ENCODE results near the gene DZIP1L. TPM values are rescaled to one million over a fixed set of nuclear protein-coding genes. Genes with fewer than 3 reads are reported as not detected.

DZIP1L gene
- total and polyA plus RNA-seq, 4 donors = 1.3 to 48.3 (median 18.4) TPM

DNA sequence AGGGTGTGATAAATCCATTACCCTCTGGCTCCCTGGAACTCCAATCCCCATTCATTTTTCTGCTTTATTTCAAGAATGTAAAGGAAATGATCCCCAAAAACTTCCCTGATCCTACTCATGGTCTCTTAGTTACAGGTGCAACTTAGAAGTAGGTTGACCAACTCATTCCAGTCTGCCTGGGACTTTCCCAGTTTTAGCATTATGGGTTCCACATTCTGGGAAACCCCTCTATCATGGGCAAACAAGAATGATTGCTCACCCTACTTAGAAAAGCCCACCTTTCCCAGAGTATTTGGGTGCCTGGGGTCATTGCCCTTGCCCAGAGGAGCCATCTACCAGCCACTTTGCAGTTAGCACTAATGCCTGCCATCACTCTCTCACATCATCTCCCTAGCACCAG is 89.9 kb downstream of the DZIP1L start:
- ATAC-seq (ENCODE audit: low FRiP score) = no peak

DNA sequence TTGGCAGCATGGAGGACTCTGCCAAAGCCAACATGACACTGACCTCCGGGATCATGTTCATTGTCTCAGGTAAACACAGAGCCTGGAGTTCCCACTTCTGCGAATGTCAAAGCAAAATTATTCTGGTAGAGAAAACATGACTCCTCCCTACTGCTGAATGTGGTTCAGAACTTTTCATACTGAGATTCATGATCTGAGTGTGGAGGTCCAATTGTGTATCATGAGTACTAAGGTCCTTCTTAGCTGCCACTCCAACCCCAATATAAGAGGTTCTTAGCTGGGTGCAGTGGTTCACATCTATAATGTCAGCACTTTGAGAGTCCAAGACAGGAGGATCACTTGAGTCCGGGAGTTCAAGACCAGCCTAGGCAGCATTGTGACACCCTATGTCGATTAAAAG is 91.7 kb downstream of the DZIP1L start:
- WGBS, 2 donors = 97 to 98% methylated on average over 4 of the region's 4 CpGs
- DNase-seq (no peak), ATAC-seq (ENCODE audit: low FRiP score) (no peak)
- H3K27me3 ChIP-seq (ENCODE audit: control insufficient read depth in 1 of 2, insufficient read depth in 2 of 2, low read length in 1 of 2) = no peaks in the 10 kb centered on the region
- peaks cover 0 to 3% of the 10 kb centered on the region in 2 donors for H3K36me3 ChIP-seq (ENCODE audit: control insufficient read depth in 1 of 2, insufficient read depth in 2 of 2, low read length in 1 of 2)
- H3K27ac ChIP-seq (ENCODE audit: low read depth in 1 of 2, low read length in 2 of 2) = no peak overlapping the region
- H3K4me1 ChIP-seq (ENCODE audit: control insufficient read depth in 1 of 2, insufficient read depth in 2 of 2, low read length in 2 of 2) = no peaks in the 10 kb centered on the region
- H3K9me3 ChIP-seq (ENCODE audit: control insufficient read depth, low read length) = no peaks in the 10 kb centered on the region
- H3K4me3 ChIP-seq (ENCODE audit: low read length in 2 of 2) = no peak overlapping the region
- intact Hi-C loops (cut with DNase I) = no loop called here

More for the DNA sequence above, 89.9 kb downstream of the DZIP1L start:
- Histone ChIP-seq H3K4me1 (ENCODE audit: control insufficient read depth in 1 of 2, insufficient read depth in 2 of 2, low read length in 2 of 2) (no peaks in the 10 kb centered on the region), H3K9me3 (ENCODE audit: control insufficient read depth, low read length) (no peaks in the 10 kb centered on the region), H3K27ac (ENCODE audit: low read depth in 1 of 2, low read length in 2 of 2) (no peak overlapping the region), H3K4me3 (ENCODE audit: low read length in 2 of 2) (no peak overlapping the region), H3K27me3 (ENCODE audit: control insufficient read depth in 1 of 2, insufficient read depth in 2 of 2, low read length in 1 of 2) (no peaks in the 10 kb centered on the region), H3K36me3 (ENCODE audit: control insufficient read depth in 1 of 2, insufficient read depth in 2 of 2, low read length in 1 of 2) (peaks cover under 1 to 3% of the 10 kb centered on the region in 2 donors)
- intact Hi-C loops (cut with DNase I) = no loop called here
- no peak for DNase-seq

- WGBS, 2 donors = 91 to 94% methylated on average over 3 of the region's 3 CpGs
- Histone ChIP-seq H3K36me3 (ENCODE audit: control insufficient read depth in 1 of 2, insufficient read depth in 2 of 2, low read length in 1 of 2) (peaks cover 0 to 3% of the 10 kb centered on the region in 2 donors), H3K27ac (ENCODE audit: low read depth in 1 of 2, low read length in 2 of 2) (no peak overlapping the region), H3K4me1 (ENCODE audit: control insufficient read depth in 1 of 2, insufficient read depth in 2 of 2, low read length in 2 of 2) (no peaks in the 10 kb centered on the region), H3K9me3 (ENCODE audit: control insufficient read depth, low read length) (no peaks in the 10 kb centered on the region), H3K27me3 (ENCODE audit: control insufficient read depth in 1 of 2, insufficient read depth in 2 of 2, low read length in 1 of 2) (no peaks in the 10 kb centered on the region), H3K4me3 (ENCODE audit: low read length in 2 of 2) (no peak overlapping the region)
- DNase-seq = no peak
- ATAC-seq (ENCODE audit: low FRiP score) = no peak
- intact Hi-C loops (cut with DNase I) = no loop called here
Measured at GRCh38 chr3:138019281-138020069, 95.9 kb downstream of the DZIP1L start.

- Histone ChIP-seq H3K4me1 (ENCODE audit: control insufficient read depth in 1 of 2, insufficient read depth in 2 of 2, low read length in 2 of 2) (no peaks in the 10 kb centered on the region), H3K27ac (ENCODE audit: low read depth in 1 of 2, low read length in 2 of 2) (no peak overlapping the region), H3K27me3 (ENCODE audit: control insufficient read depth in 1 of 2, insufficient read depth in 2 of 2, low read length in 1 of 2) (no peaks in the 10 kb centered on the region), H3K9me3 (ENCODE audit: control insufficient read depth, low read length) (no peaks in the 10 kb centered on the region), H3K36me3 (ENCODE audit: control insufficient read depth in 1 of 2, insufficient read depth in 2 of 2, low read length in 1 of 2) (peaks cover 0 to 2% of the 10 kb centered on the region in 2 donors), H3K4me3 (ENCODE audit: low read length in 2 of 2) (no peak overlapping the region)
- DNase-seq = no peak
- 88 to 91% methylated on average over 2 of the region's 2 CpGs for WGBS, 2 donors
- intact Hi-C loops (cut with DNase I) = no loop called here
- ATAC-seq (ENCODE audit: low FRiP score) = no peak
Measured at GRCh38 chr3:138016065-138016464, 99.3 kb downstream of the DZIP1L start.

DNA sequence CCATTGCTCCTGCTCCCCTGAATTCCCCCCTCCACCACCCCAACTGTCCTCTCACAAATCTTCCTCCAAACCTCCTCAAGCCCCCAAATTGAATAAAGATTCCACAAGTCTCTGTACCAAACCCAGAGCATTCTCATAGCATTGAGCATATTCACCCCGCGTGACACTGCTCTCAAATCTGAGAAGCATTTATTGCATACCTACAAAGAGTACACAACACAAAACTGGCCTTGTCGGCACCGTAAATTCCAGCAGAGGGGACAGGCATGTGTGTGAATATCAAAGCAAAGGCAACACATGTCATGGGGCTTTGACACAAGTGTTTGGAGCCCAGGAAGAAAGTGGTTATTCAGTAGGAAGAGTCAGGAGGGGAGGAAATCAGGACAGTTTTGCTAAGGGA is 102.9 kb downstream of the DZIP1L start:
- no peak overlapping the region for H3K4me3 ChIP-seq (ENCODE audit: low read length in 2 of 2)
- 94% methylated on average over 4 of the region's 4 CpGs for WGBS, 2 donors
- intact Hi-C loops (cut with DNase I) = no loop called here
- H3K27ac ChIP-seq (ENCODE audit: low read depth in 1 of 2, low read length in 2 of 2) = no peak overlapping the region
- DNase-seq (no peak), ATAC-seq (ENCODE audit: low FRiP score) (no peak)
- H3K27me3 ChIP-seq (ENCODE audit: control insufficient read depth in 1 of 2, insufficient read depth in 2 of 2, low read length in 1 of 2) = no peaks in the 10 kb centered on the region
- H3K9me3 ChIP-seq (ENCODE audit: control insufficient read depth, low read length) = no peaks in the 10 kb centered on the region
- H3K4me1 ChIP-seq (ENCODE audit: control insufficient read depth in 1 of 2, insufficient read depth in 2 of 2, low read length in 2 of 2) = no peaks in the 10 kb centered on the region
- H3K36me3 ChIP-seq (ENCODE audit: control insufficient read depth in 1 of 2, insufficient read depth in 2 of 2, low read length in 1 of 2) = peaks cover 0 to 2% of the 10 kb centered on the region in 2 donors

Other genes with a start within 250 kb of the DZIP1L start
- gene CLDN18, start 105.4 kb downstream of the DZIP1L start, total RNA-seq = not detected
- gene CLDN18, start 105.4 kb downstream of the DZIP1L start, polyA plus RNA-seq = under 1 TPM; 0.20 to 0.50 TPM
- not detected for gene A4GNT, start 16.8 kb upstream of the DZIP1L start, total RNA-seq
- not detected for gene A4GNT, start 16.8 kb upstream of the DZIP1L start, polyA plus RNA-seq
- 10 to 100 TPM; 11.1 to 15.3 TPM for gene DBR1, start 59.3 kb upstream of the DZIP1L start, total RNA-seq
- gene DBR1, start 59.3 kb upstream of the DZIP1L start, polyA plus RNA-seq = 1 to 10 TPM; 5.5 to 9.9 TPM
- gene ARMC8, start 71.7 kb upstream of the DZIP1L start, total RNA-seq = 10 to 100 TPM; 52.6 to 59.7 TPM
- 10 to 100 TPM; 18.2 to 30.4 TPM for gene ARMC8, start 71.7 kb upstream of the DZIP1L start, polyA plus RNA-seq
- gene NME9, start 214.2 kb upstream of the DZIP1L start, total RNA-seq = under 1 TPM in 1 of 2 donors, not detected in 1; 0.93 TPM
- gene NME9, start 214.2 kb upstream of the DZIP1L start, polyA plus RNA-seq = under 1 TPM in 1 of 2 donors, not detected in 1; 0.41 TPM
- gene MRAS, start 233.0 kb upstream of the DZIP1L start, total RNA-seq = 10 to 100 TPM; 46.3 to 68.1 TPM
- 10 to 100 TPM; 22.8 to 33.6 TPM for gene MRAS, start 233.0 kb upstream of the DZIP1L start, polyA plus RNA-seq